ENCODE measurements around the gene STX8.

The STX8 gene

DNA sequence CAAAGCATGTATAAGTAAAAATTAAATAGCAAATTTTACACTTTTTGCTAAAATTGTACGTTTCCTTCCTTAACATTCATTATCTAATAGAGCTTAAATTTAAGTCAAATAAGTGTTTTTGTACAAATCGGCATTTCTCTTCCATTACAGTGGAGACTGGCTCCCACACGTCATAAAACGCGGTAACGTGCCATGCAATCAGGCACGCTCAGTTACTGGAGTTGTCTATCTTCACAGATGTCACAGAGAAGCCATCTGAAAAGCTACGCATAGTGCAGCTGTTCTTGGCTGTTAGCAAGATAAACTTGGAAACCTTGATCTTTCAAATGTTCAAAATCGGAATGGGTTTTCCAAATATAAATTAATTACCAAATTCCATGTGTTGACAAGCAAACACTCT is 165.3 kb downstream of the STX8 start:
- H3K27me3 ChIP-seq (ENCODE audit: control insufficient read depth in 2 of 2, insufficient read depth in 2 of 2, low read length in 2 of 2): no peaks in the 10 kb centered on the region

DNA sequence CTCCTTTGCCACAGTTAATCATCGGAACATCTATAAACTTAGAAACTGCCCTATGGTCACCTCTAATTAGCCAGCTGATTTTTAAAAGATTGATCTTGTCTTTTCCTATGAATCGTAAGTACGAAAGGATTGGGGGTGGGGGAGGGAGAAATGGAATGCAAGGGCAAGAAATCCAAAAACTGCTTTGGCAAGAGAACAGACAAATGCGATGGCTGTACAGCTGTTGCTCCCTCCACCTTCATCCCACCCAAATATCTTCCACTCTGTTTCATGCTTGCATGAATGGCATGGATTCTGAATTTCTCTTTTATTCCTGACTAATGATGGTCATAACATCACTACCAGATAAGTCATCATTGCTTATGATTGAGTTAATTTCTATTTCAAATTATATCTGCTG is 165.7 kb downstream of the STX8 start:
- no peaks in the 10 kb centered on the region for H3K4me1 ChIP-seq (ENCODE audit: control insufficient read depth in 2 of 2, insufficient read depth in 2 of 2, low read length in 2 of 2)
- H3K27ac ChIP-seq (ENCODE audit: low read depth in 2 of 2, low read length in 2 of 2): no peak overlapping the region
- H3K4me3 ChIP-seq (ENCODE audit: low read length in 2 of 2): no peak overlapping the region
- no peaks in the 10 kb centered on the region for H3K9me3 ChIP-seq (ENCODE audit: control insufficient read depth in 2 of 2, low read length in 2 of 2)
- no peaks in the 10 kb centered on the region for H3K36me3 ChIP-seq (ENCODE audit: control insufficient read depth in 2 of 2, insufficient read depth in 2 of 2, low read length in 2 of 2)
- H3K9ac ChIP-seq (ENCODE audit: low read depth in 1 of 2, low read length in 2 of 2): no peak overlapping the region
- H3K27me3 ChIP-seq (ENCODE audit: control insufficient read depth in 2 of 2, insufficient read depth in 2 of 2, low read length in 2 of 2): no peaks in the 10 kb centered on the region

More for the DNA sequence above, 165.3 kb downstream of the STX8 start:
- no peaks in the 10 kb centered on the region for H3K36me3 ChIP-seq (ENCODE audit: control insufficient read depth in 2 of 2, insufficient read depth in 2 of 2, low read length in 2 of 2)
- H3K4me1 ChIP-seq (ENCODE audit: control insufficient read depth in 2 of 2, insufficient read depth in 2 of 2, low read length in 2 of 2): no peaks in the 10 kb centered on the region
- H3K27ac ChIP-seq (ENCODE audit: low read depth in 2 of 2, low read length in 2 of 2): no peak overlapping the region
- H3K4me3 ChIP-seq (ENCODE audit: low read length in 2 of 2): no peak overlapping the region
- H3K9ac ChIP-seq (ENCODE audit: low read depth in 1 of 2, low read length in 2 of 2): no peak overlapping the region
- H3K9me3 ChIP-seq (ENCODE audit: control insufficient read depth in 2 of 2, low read length in 2 of 2): no peaks in the 10 kb centered on the region

- H3K9ac ChIP-seq (ENCODE audit: low read depth in 1 of 2, low read length in 2 of 2): no peak overlapping the region
- H3K9me3 ChIP-seq (ENCODE audit: control insufficient read depth in 2 of 2, low read length in 2 of 2): no peaks in the 10 kb centered on the region
- no peaks in the 10 kb centered on the region for H3K27me3 ChIP-seq (ENCODE audit: control insufficient read depth in 2 of 2, insufficient read depth in 2 of 2, low read length in 2 of 2)
- H3K4me1 ChIP-seq (ENCODE audit: control insufficient read depth in 2 of 2, insufficient read depth in 2 of 2, low read length in 2 of 2): no peaks in the 10 kb centered on the region
- H3K36me3 ChIP-seq (ENCODE audit: control insufficient read depth in 2 of 2, insufficient read depth in 2 of 2, low read length in 2 of 2): no peaks in the 10 kb centered on the region
- no peak overlapping the region for H3K4me3 ChIP-seq (ENCODE audit: low read length in 2 of 2)
- H3K27ac ChIP-seq (ENCODE audit: low read depth in 2 of 2, low read length in 2 of 2): no peak overlapping the region
Measured at GRCh38 chr17:9408868-9409829, 166.5 kb downstream of the STX8 start.

DNA sequence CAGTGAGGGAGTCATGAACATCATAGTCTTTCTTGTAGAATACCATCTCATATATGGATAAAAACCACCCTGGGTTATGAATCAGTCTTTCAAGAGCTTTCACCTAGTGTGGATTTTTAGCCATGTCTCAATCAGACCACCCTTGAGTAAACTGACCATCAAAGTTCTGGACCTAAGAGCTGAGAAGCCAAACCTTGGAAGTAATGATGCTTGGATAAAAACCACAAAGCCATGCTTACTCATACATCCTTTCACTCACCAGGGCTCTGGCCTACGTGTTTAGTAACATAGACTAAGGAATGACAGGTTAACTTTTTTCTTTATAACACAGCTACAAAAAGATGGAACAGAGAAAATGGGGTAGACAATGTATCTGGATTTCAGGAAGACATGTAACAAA is 167.2 kb downstream of the STX8 start:
- H3K27ac ChIP-seq (ENCODE audit: low read depth in 2 of 2, low read length in 2 of 2): no peak overlapping the region

GRCh38 chr17:9406046-9406606 is 169.5 kb downstream of the STX8 start:
- H3K4me1 ChIP-seq (ENCODE audit: control insufficient read depth in 2 of 2, insufficient read depth in 2 of 2, low read length in 2 of 2): no peaks in the 10 kb centered on the region
- H3K9ac ChIP-seq (ENCODE audit: low read depth in 1 of 2, low read length in 2 of 2): no peak overlapping the region
- H3K4me3 ChIP-seq (ENCODE audit: low read length in 2 of 2): no peak overlapping the region
- H3K9me3 ChIP-seq (ENCODE audit: control insufficient read depth in 2 of 2, low read length in 2 of 2): no peaks in the 10 kb centered on the region
- no peaks in the 10 kb centered on the region for H3K27me3 ChIP-seq (ENCODE audit: control insufficient read depth in 2 of 2, insufficient read depth in 2 of 2, low read length in 2 of 2)
- H3K36me3 ChIP-seq (ENCODE audit: control insufficient read depth in 2 of 2, insufficient read depth in 2 of 2, low read length in 2 of 2): no peaks in the 10 kb centered on the region
- H3K27ac ChIP-seq (ENCODE audit: low read depth in 2 of 2, low read length in 2 of 2): no peak overlapping the region

More for the DNA sequence above, 167.2 kb downstream of the STX8 start:
- Histone ChIP-seq H3K27me3 (ENCODE audit: control insufficient read depth in 2 of 2, insufficient read depth in 2 of 2, low read length in 2 of 2) (no peaks in the 10 kb centered on the region), H3K4me1 (ENCODE audit: control insufficient read depth in 2 of 2, insufficient read depth in 2 of 2, low read length in 2 of 2) (no peaks in the 10 kb centered on the region), H3K9me3 (ENCODE audit: control insufficient read depth in 2 of 2, low read length in 2 of 2) (no peaks in the 10 kb centered on the region), H3K9ac (ENCODE audit: low read depth in 1 of 2, low read length in 2 of 2) (no peak overlapping the region), H3K36me3 (ENCODE audit: control insufficient read depth in 2 of 2, insufficient read depth in 2 of 2, low read length in 2 of 2) (no peaks in the 10 kb centered on the region), H3K4me3 (ENCODE audit: low read length in 2 of 2) (no peak overlapping the region)

- Histone ChIP-seq H3K27ac (ENCODE audit: low read depth in 2 of 2, low read length in 2 of 2) (no peak overlapping the region), H3K36me3 (ENCODE audit: control insufficient read depth in 2 of 2, insufficient read depth in 2 of 2, low read length in 2 of 2) (no peaks in the 10 kb centered on the region), H3K9me3 (ENCODE audit: control insufficient read depth in 2 of 2, low read length in 2 of 2) (no peaks in the 10 kb centered on the region), H3K4me3 (ENCODE audit: low read length in 2 of 2) (no peak overlapping the region), H3K4me1 (ENCODE audit: control insufficient read depth in 2 of 2, insufficient read depth in 2 of 2, low read length in 2 of 2) (no peaks in the 10 kb centered on the region), H3K27me3 (ENCODE audit: control insufficient read depth in 2 of 2, insufficient read depth in 2 of 2, low read length in 2 of 2) (no peaks in the 10 kb centered on the region), H3K9ac (ENCODE audit: low read depth in 1 of 2, low read length in 2 of 2) (no peak overlapping the region)
Measured at GRCh38 chr17:9403257-9403656, 172.4 kb downstream of the STX8 start.

DNA sequence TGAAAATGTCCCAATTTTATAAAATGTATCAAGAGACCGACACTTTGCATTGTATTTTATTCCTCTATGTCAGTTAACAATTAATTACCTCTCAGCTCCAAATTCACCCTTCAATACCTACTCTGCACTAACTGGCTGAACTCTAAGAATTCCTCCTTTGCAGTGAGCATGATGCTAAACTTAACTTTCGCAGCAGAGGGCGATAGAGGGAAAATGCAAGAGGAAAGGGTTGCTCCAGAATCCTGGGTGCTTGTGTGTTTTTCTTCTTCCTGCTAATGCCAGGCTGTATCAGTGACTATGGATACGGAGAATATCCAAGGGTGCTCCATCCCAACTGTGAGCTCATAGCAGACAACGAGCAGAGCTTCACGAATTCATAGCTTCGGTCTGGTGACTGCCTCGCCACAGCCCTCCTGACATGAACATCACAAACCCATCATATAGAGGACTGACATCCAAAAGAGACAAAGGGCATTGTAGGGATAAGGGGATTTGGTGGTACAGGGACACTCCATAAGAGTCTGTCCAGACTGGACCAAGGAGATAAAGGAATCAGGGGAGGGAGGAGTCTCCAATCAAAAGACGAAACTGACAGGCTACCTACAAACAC is 172.9 kb downstream of the STX8 start:
- H3K27me3 ChIP-seq (ENCODE audit: control insufficient read depth in 2 of 2, insufficient read depth in 2 of 2, low read length in 2 of 2): no peaks in the 10 kb centered on the region
- H3K9me3 ChIP-seq (ENCODE audit: control insufficient read depth in 2 of 2, low read length in 2 of 2): no peaks in the 10 kb centered on the region
- H3K36me3 ChIP-seq (ENCODE audit: control insufficient read depth in 2 of 2, insufficient read depth in 2 of 2, low read length in 2 of 2): no peaks in the 10 kb centered on the region

DNA sequence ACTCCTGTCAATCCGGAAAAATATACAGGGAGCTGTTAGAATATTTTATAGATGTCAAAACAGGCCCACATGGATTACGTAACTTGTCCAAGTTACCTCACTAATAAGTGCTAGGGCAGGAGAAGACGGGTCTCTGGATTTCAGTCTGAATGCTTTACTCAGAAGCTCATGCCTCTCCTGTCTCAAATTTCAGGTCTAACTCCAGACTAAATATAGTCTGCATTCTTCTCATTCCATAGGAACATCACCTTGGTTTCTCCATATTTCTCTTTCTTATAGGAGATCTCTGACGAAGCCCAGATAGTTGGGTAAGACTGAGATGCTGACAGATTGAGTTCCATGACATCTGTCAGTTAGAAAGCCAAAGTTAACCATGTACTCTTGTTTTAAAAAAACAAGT is 174.2 kb downstream of the STX8 start:
- no peaks in the 10 kb centered on the region for H3K27me3 ChIP-seq (ENCODE audit: control insufficient read depth in 2 of 2, insufficient read depth in 2 of 2, low read length in 2 of 2)

More for the DNA sequence above, 172.9 kb downstream of the STX8 start:
- Histone ChIP-seq H3K9ac (ENCODE audit: low read depth in 1 of 2, low read length in 2 of 2) (no peak overlapping the region), H3K4me1 (ENCODE audit: control insufficient read depth in 2 of 2, insufficient read depth in 2 of 2, low read length in 2 of 2) (no peaks in the 10 kb centered on the region), H3K4me3 (ENCODE audit: low read length in 2 of 2) (no peak overlapping the region), H3K27ac (ENCODE audit: low read depth in 2 of 2, low read length in 2 of 2) (no peak overlapping the region)

DNA sequence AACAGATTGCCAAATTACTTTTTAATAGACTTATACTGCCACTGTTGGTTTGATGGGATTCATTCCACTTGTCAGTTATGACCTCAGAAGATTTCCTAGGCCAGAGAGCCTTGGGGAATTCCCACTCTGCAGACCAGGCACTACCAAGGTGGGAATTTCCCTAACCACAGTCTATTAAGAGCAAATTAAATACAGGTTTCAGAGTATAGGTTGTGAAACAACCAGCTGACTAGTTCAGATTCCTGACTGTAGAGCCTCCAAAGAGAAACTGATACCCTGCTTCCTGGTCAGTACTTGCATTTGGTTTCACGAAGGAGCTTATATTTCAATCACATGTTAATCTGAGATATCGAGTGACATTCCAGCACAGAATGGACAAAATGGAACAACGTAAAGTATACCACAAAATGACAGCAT is 186.5 kb downstream of the STX8 start:
- Histone ChIP-seq H3K4me3 (ENCODE audit: low read length in 2 of 2) (no peak overlapping the region), H3K27me3 (ENCODE audit: control insufficient read depth in 2 of 2, insufficient read depth in 2 of 2, low read length in 2 of 2) (no peaks in the 10 kb centered on the region), H3K36me3 (ENCODE audit: control insufficient read depth in 2 of 2, insufficient read depth in 2 of 2, low read length in 2 of 2) (peaks cover 0 to 3% of the 10 kb centered on the region in 2 donors), H3K4me1 (ENCODE audit: control insufficient read depth in 2 of 2, insufficient read depth in 2 of 2, low read length in 2 of 2) (no peaks in the 10 kb centered on the region), H3K9ac (ENCODE audit: low read depth in 1 of 2, low read length in 2 of 2) (no peak overlapping the region), H3K27ac (ENCODE audit: low read depth in 2 of 2, low read length in 2 of 2) (no peak overlapping the region), H3K9me3 (ENCODE audit: control insufficient read depth in 2 of 2, low read length in 2 of 2) (no peaks in the 10 kb centered on the region)

More for the DNA sequence above, 174.2 kb downstream of the STX8 start:
- Histone ChIP-seq H3K9ac (ENCODE audit: low read depth in 1 of 2, low read length in 2 of 2) (no peak overlapping the region), H3K36me3 (ENCODE audit: control insufficient read depth in 2 of 2, insufficient read depth in 2 of 2, low read length in 2 of 2) (no peaks in the 10 kb centered on the region), H3K27ac (ENCODE audit: low read depth in 2 of 2, low read length in 2 of 2) (no peak overlapping the region), H3K9me3 (ENCODE audit: control insufficient read depth in 2 of 2, low read length in 2 of 2) (no peaks in the 10 kb centered on the region), H3K4me1 (ENCODE audit: control insufficient read depth in 2 of 2, insufficient read depth in 2 of 2, low read length in 2 of 2) (no peaks in the 10 kb centered on the region), H3K4me3 (ENCODE audit: low read length in 2 of 2) (no peak overlapping the region)

- H3K27me3 ChIP-seq (ENCODE audit: control insufficient read depth in 2 of 2, insufficient read depth in 2 of 2, low read length in 2 of 2): no peaks in the 10 kb centered on the region
- no peaks in the 10 kb centered on the region for H3K9me3 ChIP-seq (ENCODE audit: control insufficient read depth in 2 of 2, low read length in 2 of 2)
- H3K36me3 ChIP-seq (ENCODE audit: control insufficient read depth in 2 of 2, insufficient read depth in 2 of 2, low read length in 2 of 2): peaks cover 0 to 3% of the 10 kb centered on the region in 2 donors
- no peaks in the 10 kb centered on the region for H3K4me1 ChIP-seq (ENCODE audit: control insufficient read depth in 2 of 2, insufficient read depth in 2 of 2, low read length in 2 of 2)
- H3K4me3 ChIP-seq (ENCODE audit: low read length in 2 of 2): no peak overlapping the region
- no peak overlapping the region for H3K27ac ChIP-seq (ENCODE audit: low read depth in 2 of 2, low read length in 2 of 2)
- H3K9ac ChIP-seq (ENCODE audit: low read depth in 1 of 2, low read length in 2 of 2): no peak overlapping the region
Measured at GRCh38 chr17:9386401-9386800, 189.2 kb downstream of the STX8 start.

All from mucosa of rectum (tissue), 2 donors.